IPS-20b (cell line): ENCODE results near the gene KLHL36.
"Not testable (repeated sequence)": the region's sequence is repeated elsewhere in the genome, so short reads cannot be mapped to it uniquely, and the experiment has no call there.

Experiments used
- H3K27ac ChIP-seq: one replicate; pipeline ENCODE4 v1.5.1; 2013; ENCODE audit warnings: low read length
- H3K27me3 ChIP-seq: 2 replicates; pipeline ENCODE4 v1.6.1; 2013; ENCODE audit warnings: mild to moderate bottlenecking, low read length, inconsistent platforms; ENCODE audit not compliant: insufficient read depth
- H3K36me3 ChIP-seq: 2 replicates; pipeline ENCODE4 v1.6.1; 2013; ENCODE audit warnings: low read depth, mild to moderate bottlenecking, inconsistent platforms, low read length, moderate library complexity; ENCODE audit not compliant: insufficient read depth
- H3K4me1 ChIP-seq: 2 replicates; pipeline ENCODE4 v1.6.1; 2013; ENCODE audit warnings: mild to moderate bottlenecking, control low read depth, inconsistent platforms, low read length, moderate library complexity; ENCODE audit not compliant: insufficient read depth
- H3K4me3 ChIP-seq: 2 replicates; pipeline ENCODE4 v1.5.1; 2013; ENCODE audit warnings: mild to moderate bottlenecking, low read length, inconsistent platforms
- H3K9ac ChIP-seq: 2 replicates; pipeline ENCODE4 v1.6.1; 2013; ENCODE audit warnings: low read depth, mild to moderate bottlenecking, inconsistent platforms, low read length, moderate library complexity
- H3K9me3 ChIP-seq: 2 replicates; pipeline ENCODE4 v1.6.1; 2013; ENCODE audit warnings: mild to moderate bottlenecking, low read depth, low read length, inconsistent platforms; ENCODE audit not compliant: insufficient read depth

The KLHL36 gene

GRCh38 chr16:84617791-84618580, 30.3 kb upstream of the KLHL36 start, which contains the start of gene COTL1:
Gene COTL1 (minus strand): TSS chr16:84618078. CDS start chr16:84617914, 164 bp downstream.
- peak within 1 kb of the TSS; percentile 68; the same call in 1 of the 2 replicates for H3K9ac ChIP-seq

GRCh38 chr16:84618581-84619460, 29.5 kb upstream of the KLHL36 start:
- Histone ChIP-seq H3K4me1 (peaks cover 27% of the 10 kb centered on the region), H3K27me3 (peaks cover 11% of the 10 kb centered on the region), H3K9me3 (no peaks in the 10 kb centered on the region), H3K27ac (peak overlapping the region; percentile 88), H3K36me3 (peaks cover 19% of the 10 kb centered on the region), H3K4me3 (peak overlapping the region; percentile 59), H3K9ac (peak overlapping the region; percentile 68; the same call in 1 of the 2 replicates)

More at GRCh38 chr16:84617791-84618580, 30.3 kb upstream of the KLHL36 start, which contains the start of gene COTL1:
- Histone ChIP-seq H3K27ac (peak within 1 kb of the TSS; percentile 88), H3K4me1 (peaks cover 27% of the 10 kb centered on the region), H3K4me3 (peak within 1 kb of the TSS; percentile 82), H3K36me3 (peaks cover 21% of the 10 kb centered on the region), H3K9me3 (no peaks in the 10 kb centered on the region), H3K27me3 (peaks cover 11% of the 10 kb centered on the region)

- H3K9me3 ChIP-seq, H3K9ac ChIP-seq, H3K4me3 ChIP-seq, H3K27ac ChIP-seq, H3K36me3 ChIP-seq: not testable (repeated sequence)
- Histone ChIP-seq H3K4me1 (peaks cover 14% of the 10 kb centered on the region; the same call in 1 of the 2 replicates), H3K27me3 (peaks cover 11% of the 10 kb centered on the region)
Measured at GRCh38 chr16:84620913-84621312, 27.4 kb upstream of the KLHL36 start.

- Histone ChIP-seq H3K36me3 (no peaks in the 10 kb centered on the region), H3K27me3 (no peaks in the 10 kb centered on the region), H3K9ac (no peak overlapping the region), H3K9me3 (no peaks in the 10 kb centered on the region), H3K4me3 (no peak overlapping the region), H3K27ac (no peak overlapping the region), H3K4me1 (peaks cover 2% of the 10 kb centered on the region; the same call in 1 of the 2 replicates)
Measured at GRCh38 chr16:84625556-84625955, 22.8 kb upstream of the KLHL36 start.

GRCh38 chr16:84628226-84628731, 20.0 kb upstream of the KLHL36 start:
- H3K27ac ChIP-seq = no peak overlapping the region

GRCh38 chr16:84629580-84629979, 18.7 kb upstream of the KLHL36 start:
- Histone ChIP-seq H3K4me3 (no peak overlapping the region), H3K9me3 (no peaks in the 10 kb centered on the region), H3K27ac (no peak overlapping the region), H3K4me1 (no peaks in the 10 kb centered on the region), H3K36me3 (no peaks in the 10 kb centered on the region), H3K9ac (no peak overlapping the region), H3K27me3 (no peaks in the 10 kb centered on the region)

More at GRCh38 chr16:84628226-84628731, 20.0 kb upstream of the KLHL36 start:
- H3K9me3 ChIP-seq = no peaks in the 10 kb centered on the region
- no peaks in the 10 kb centered on the region for H3K4me1 ChIP-seq
- no peaks in the 10 kb centered on the region for H3K36me3 ChIP-seq
- H3K4me3 ChIP-seq = no peak overlapping the region
- H3K9ac ChIP-seq = no peak overlapping the region
- no peaks in the 10 kb centered on the region for H3K27me3 ChIP-seq

GRCh38 chr16:84630009-84630408, 18.3 kb upstream of the KLHL36 start:
- H3K9me3 ChIP-seq = no peaks in the 10 kb centered on the region
- no peak overlapping the region for H3K9ac ChIP-seq
- H3K4me1 ChIP-seq = no peaks in the 10 kb centered on the region
- no peaks in the 10 kb centered on the region for H3K27me3 ChIP-seq
- H3K4me3 ChIP-seq = no peak overlapping the region
- no peaks in the 10 kb centered on the region for H3K36me3 ChIP-seq
- no peak overlapping the region for H3K27ac ChIP-seq

GRCh38 chr16:84630446-84631152, 17.7 kb upstream of the KLHL36 start:
- Histone ChIP-seq H3K4me3 (no peak overlapping the region), H3K9me3 (no peaks in the 10 kb centered on the region), H3K27ac (no peak overlapping the region), H3K9ac (no peak overlapping the region), H3K4me1 (no peaks in the 10 kb centered on the region), H3K36me3 (no peaks in the 10 kb centered on the region), H3K27me3 (no peaks in the 10 kb centered on the region)

- no peaks in the 10 kb centered on the region for H3K36me3 ChIP-seq
- no peaks in the 10 kb centered on the region for H3K4me1 ChIP-seq
- H3K27ac ChIP-seq = no peak overlapping the region
- H3K4me3 ChIP-seq = no peak overlapping the region
- no peaks in the 10 kb centered on the region for H3K27me3 ChIP-seq
- no peaks in the 10 kb centered on the region for H3K9me3 ChIP-seq
- no peak overlapping the region for H3K9ac ChIP-seq
Measured at GRCh38 chr16:84631153-84631466, 17.2 kb upstream of the KLHL36 start.

GRCh38 chr16:84631886-84632285, 16.4 kb upstream of the KLHL36 start:
- no peak overlapping the region for H3K27ac ChIP-seq
- no peak overlapping the region for H3K4me3 ChIP-seq
- no peak overlapping the region for H3K9ac ChIP-seq
- no peaks in the 10 kb centered on the region for H3K9me3 ChIP-seq
- no peaks in the 10 kb centered on the region for H3K27me3 ChIP-seq
- no peaks in the 10 kb centered on the region for H3K4me1 ChIP-seq
- H3K36me3 ChIP-seq = no peaks in the 10 kb centered on the region

GRCh38 chr16:84632862-84633261, 15.4 kb upstream of the KLHL36 start:
- H3K27me3 ChIP-seq, H3K36me3 ChIP-seq, H3K9ac ChIP-seq, H3K27ac ChIP-seq, H3K4me1 ChIP-seq, H3K9me3 ChIP-seq, H3K4me3 ChIP-seq: not testable (repeated sequence)
